ENCODE results near the gene CDK14.
"Not testable (repeated sequence)": the region's sequence is repeated elsewhere in the genome, so short reads cannot be mapped to it uniquely, and the experiment has no call there.

Gene CDK14

DNA sequence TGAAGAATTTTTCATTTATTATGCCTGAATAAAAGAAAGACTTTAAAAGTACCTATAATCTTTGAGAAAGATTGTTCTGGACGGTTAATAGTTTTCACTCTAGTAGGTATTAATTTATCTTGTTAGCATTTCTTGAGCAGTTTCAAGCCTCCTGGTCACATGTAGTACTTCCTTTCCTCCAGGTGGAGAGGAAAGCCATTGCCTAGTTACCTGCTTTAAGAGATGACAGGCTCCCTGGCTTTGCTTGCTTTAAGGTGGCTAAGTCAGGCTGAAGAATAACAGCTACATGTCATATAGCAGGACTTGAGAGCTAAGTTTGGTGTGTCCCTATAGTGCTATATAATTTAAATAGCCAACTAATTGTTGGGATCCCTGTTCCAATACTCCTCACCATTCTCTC is 160.2 kb downstream of the CDK14 start:
- TF ChIP-seq CTCF (conservative IDR thresholded peaks at IDR 0.05), result no peak
- H3K27ac ChIP-seq, result no peak overlapping the region

GRCh38 chr7:90757565-90757950 is 161.4 kb downstream of the CDK14 start:
- not testable (repeated sequence) for H3K27ac ChIP-seq

GRCh38 chr7:90758933-90759562 is 162.9 kb downstream of the CDK14 start:
- H3K27ac ChIP-seq, result peak overlapping the region; percentile 55
- no peak for TF ChIP-seq CTCF (conservative IDR thresholded peaks at IDR 0.05)

- peak overlapping the region; percentile 55 for H3K27ac ChIP-seq
- TF ChIP-seq CTCF (conservative IDR thresholded peaks at IDR 0.05), result no peak
These were observed 163.6 kb downstream of the CDK14 start for GRCh38 chr7:90759710-90760109.

- H3K27ac ChIP-seq, result no peak overlapping the region; the same call in 1 of the 2 replicates
- no peak for TF ChIP-seq CTCF (conservative IDR thresholded peaks at IDR 0.05)
These were observed 164.8 kb downstream of the CDK14 start for GRCh38 chr7:90760892-90761291.

DNA sequence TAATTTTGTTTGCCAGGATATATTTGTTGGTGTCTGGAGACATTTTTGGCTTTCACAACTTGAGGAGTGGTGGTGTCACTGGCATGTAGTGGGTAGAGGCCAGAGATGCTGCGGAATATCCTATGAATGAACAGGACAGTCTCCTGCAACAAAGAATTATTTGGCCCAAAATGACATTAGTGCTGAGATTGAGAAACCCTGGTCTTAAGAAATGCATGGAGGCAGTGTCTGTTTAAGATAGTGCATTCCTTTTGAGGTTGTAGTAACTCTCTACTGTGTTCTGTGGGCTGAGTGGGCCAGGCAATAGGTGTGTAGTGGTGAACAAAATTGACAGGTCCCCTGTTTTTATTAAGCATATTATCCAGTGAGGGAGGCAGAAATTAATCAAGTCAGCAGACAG is 165.5 kb downstream of the CDK14 start:
- TF ChIP-seq CTCF (conservative IDR thresholded peaks at IDR 0.05), result no peak

GRCh38 chr7:90763108-90763507 is 167.0 kb downstream of the CDK14 start:
- H3K27ac ChIP-seq, result peak overlapping the region; percentile 54
- TF ChIP-seq CTCF (conservative IDR thresholded peaks at IDR 0.05), result no peak

More for the DNA sequence above, 165.5 kb downstream of the CDK14 start:
- no peak overlapping the region for H3K27ac ChIP-seq

- peak overlapping the region; percentile 93 for H3K27ac ChIP-seq
- no peak for TF ChIP-seq CTCF (conservative IDR thresholded peaks at IDR 0.05)
These were observed 168.9 kb downstream of the CDK14 start for GRCh38 chr7:90764848-90765570.
